IPS DF 6.9 (cell line): ENCODE measurements around the gene CD72.
"Not testable (repeated sequence)": the region's sequence is repeated elsewhere in the genome, so short reads cannot be mapped to it uniquely, and the experiment has no call there.

ENCODE experiments used
- DNase-seq: peaks from one replicate; pipeline ENCODE4 v3.0.0-alpha.2; 2013; ENCODE audit warnings: low read depth, low spot score
- H3K27ac ChIP-seq: one replicate; pipeline ENCODE4 v1.5.1; 2013; ENCODE audit warnings: low read length, control low read depth
- H3K27me3 ChIP-seq: 2 replicates; pipeline ENCODE4 v1.6.1; 2013; ENCODE audit warnings: mild to moderate bottlenecking, low read length; ENCODE audit not compliant: control insufficient read depth, insufficient read depth
- H3K36me3 ChIP-seq: 2 replicates; pipeline ENCODE4 v1.6.1; 2013; ENCODE audit warnings: low read length; ENCODE audit not compliant: control insufficient read depth, insufficient read depth
- H3K4me1 ChIP-seq: 2 replicates; pipeline ENCODE4 v1.6.1; 2013; ENCODE audit warnings: low read length; ENCODE audit not compliant: control insufficient read depth, insufficient read depth
- H3K4me3 ChIP-seq: 2 replicates; pipeline ENCODE4 v1.5.1; 2013; ENCODE audit warnings: mild to moderate bottlenecking, low read length
- H3K9me3 ChIP-seq: 2 replicates; pipeline ENCODE4 v1.6.1; 2013; ENCODE audit warnings: low read length, inconsistent platforms; ENCODE audit not compliant: control insufficient read depth, insufficient read depth
- WGBS: extraction: QIAGEN DNeasy Blood & Tissue Kit; methylation state at CpG from one replicate; pipeline ENCODE4 v1.1.7; 2013; ENCODE audit warnings: mixed read lengths, missing lambda C conversion rate; ENCODE audit not compliant: insufficient read length, insufficient coverage; 5-methylcytosine and 5-hydroxymethylcytosine counted together

Gene CD72

DNA sequence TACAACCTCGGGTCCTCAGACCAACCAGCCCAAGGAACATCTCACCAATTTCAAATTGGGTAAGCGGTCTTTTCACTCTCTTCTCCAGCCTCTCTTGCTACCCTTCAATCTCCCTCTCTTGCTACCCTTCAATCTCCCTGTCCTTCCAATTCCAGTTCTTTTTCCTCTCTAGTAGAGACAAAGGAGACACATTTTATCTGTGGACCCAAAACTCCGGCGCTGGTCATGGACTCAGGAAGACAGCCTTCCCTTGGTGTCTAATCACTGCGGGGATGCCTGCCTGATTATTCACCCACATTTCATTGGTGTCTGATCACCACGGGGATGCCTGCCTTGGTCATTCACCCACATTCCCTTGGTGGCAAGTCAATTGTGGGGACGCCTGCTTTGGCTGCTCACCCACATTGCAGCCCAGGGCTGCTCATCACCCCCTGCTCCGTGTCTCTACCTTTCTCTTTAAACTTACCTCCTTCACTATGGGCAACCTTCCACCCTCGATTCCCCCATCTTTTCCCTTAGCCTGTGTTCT, 19.3 kb upstream of the CD72 start:
- H3K4me3 ChIP-seq, H3K27ac ChIP-seq, H3K4me1 ChIP-seq, DNase-seq, H3K27me3 ChIP-seq, H3K9me3 ChIP-seq, H3K36me3 ChIP-seq: not testable (repeated sequence)
- WGBS = no CpG with 5 or more reads among the region's 9 CpGs

DNA sequence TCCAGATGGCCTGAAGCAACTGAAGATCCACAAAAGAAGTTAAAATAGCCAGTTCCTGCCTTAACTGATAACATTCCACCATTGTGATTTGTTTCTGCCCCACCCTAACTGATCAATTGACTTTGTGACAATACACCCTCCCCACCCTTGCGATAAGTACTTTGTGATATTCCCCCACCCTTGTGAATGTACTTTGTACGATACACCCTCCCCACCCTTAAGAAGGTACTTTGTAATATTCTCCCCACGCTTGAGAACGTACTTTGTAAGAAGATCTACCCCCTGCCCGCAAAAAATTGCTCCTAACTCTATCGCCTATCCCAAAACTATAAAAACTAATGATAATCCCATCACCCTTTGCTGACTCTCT, 18.6 kb upstream of the CD72 start:
- DNase-seq, H3K4me1 ChIP-seq, H3K4me3 ChIP-seq, H3K27ac ChIP-seq, H3K27me3 ChIP-seq, H3K9me3 ChIP-seq, H3K36me3 ChIP-seq: not testable (repeated sequence)
- WGBS = 100% methylated on average over 2 of the region's 6 CpGs

DNA sequence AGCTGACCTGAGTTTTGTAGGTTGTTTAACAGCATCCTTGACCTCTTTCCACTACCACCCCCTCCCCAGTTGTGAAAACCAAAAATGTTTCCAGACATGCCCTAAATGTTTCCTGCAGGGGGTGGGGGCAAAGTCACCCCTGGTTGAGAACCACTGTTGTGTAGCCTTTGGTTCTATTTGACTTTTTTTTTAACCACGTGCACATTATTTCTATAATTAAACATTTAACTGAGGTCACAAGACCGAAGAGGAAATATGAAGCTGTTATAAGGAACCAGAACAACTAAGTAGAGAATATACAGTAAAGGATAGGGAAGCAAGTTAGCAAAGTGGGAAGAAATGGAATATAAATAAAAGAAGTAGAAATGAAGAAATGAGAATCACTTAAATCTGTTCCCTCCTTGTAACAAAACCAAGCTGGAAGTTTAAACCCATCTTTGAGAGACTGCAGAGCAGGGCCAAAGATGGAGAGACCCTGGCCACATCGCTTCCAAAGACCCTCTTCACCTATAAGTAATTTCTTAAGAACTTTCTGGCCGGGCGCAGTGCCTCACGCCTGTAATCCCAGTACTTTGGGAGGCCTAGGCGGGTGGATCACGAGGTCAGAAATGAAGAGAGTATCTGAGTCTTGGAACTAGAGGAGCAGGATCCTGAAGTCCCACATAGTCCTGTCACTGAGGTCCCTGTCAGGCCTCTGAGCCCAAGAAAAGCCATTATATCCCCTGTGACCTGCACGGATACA, 18.1 kb upstream of the CD72 start:
- H3K27ac ChIP-seq = no peak overlapping the region
- no peaks in the 10 kb centered on the region for H3K4me1 ChIP-seq
- no peak for DNase-seq
- H3K4me3 ChIP-seq = no peak overlapping the region
- no peaks in the 10 kb centered on the region for H3K36me3 ChIP-seq
- H3K9me3 ChIP-seq = no peaks in the 10 kb centered on the region
- no CpG with 5 or more reads among the region's 9 CpGs for WGBS
- H3K27me3 ChIP-seq = no peaks in the 10 kb centered on the region

DNA sequence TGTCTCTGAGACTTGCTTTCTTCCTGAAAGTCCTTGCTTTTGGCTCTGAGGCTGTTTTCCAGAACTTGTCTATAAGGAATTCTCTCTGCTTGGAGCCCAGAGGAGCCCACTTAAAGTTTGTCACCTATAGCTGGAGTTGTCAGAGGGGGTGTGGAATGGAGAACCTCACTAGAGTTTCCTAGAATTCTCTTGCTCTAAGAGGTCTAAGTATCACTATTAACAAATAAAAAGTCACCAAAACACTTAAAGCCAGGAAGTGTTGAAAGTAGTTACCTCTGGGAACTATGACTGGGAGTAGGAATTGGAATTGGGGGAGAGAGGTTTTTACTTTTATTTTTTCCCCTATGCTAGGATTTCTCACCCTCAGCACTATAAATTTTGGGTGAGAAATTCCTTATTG, 17.5 kb upstream of the CD72 start:
- H3K4me3 ChIP-seq = no peak overlapping the region
- no peaks in the 10 kb centered on the region for H3K27me3 ChIP-seq
- no peaks in the 10 kb centered on the region for H3K36me3 ChIP-seq
- no peaks in the 10 kb centered on the region for H3K4me1 ChIP-seq
- no peak for DNase-seq
- no peaks in the 10 kb centered on the region for H3K9me3 ChIP-seq
- no peak overlapping the region for H3K27ac ChIP-seq

DNA sequence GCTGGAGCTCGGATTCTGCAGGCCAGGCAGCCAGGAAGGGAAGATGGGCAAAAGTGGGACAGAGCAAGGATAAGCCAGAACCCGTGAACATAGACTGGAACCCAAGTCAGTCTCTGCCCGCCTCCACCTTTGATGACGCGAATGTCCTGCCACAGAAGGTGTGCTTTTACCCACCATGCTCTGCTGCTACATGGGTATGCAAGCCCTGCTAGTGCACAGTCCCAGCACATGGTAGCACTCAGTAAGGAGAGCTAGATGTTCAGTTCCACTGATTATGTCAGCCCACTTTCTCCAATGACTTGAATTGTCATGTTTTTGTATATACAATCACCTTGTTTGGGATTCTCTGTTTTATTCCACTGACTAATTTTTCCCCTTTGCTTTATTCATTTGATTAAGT, 11.4 kb upstream of the CD72 start:
- no peaks in the 10 kb centered on the region for H3K27me3 ChIP-seq
- H3K4me3 ChIP-seq = no peak overlapping the region
- H3K4me1 ChIP-seq = no peaks in the 10 kb centered on the region
- no peaks in the 10 kb centered on the region for H3K9me3 ChIP-seq
- H3K27ac ChIP-seq = no peak overlapping the region
- WGBS = no CpG with 5 or more reads among the region's 5 CpGs
- DNase-seq = no peak
- H3K36me3 ChIP-seq = no peaks in the 10 kb centered on the region

DNA sequence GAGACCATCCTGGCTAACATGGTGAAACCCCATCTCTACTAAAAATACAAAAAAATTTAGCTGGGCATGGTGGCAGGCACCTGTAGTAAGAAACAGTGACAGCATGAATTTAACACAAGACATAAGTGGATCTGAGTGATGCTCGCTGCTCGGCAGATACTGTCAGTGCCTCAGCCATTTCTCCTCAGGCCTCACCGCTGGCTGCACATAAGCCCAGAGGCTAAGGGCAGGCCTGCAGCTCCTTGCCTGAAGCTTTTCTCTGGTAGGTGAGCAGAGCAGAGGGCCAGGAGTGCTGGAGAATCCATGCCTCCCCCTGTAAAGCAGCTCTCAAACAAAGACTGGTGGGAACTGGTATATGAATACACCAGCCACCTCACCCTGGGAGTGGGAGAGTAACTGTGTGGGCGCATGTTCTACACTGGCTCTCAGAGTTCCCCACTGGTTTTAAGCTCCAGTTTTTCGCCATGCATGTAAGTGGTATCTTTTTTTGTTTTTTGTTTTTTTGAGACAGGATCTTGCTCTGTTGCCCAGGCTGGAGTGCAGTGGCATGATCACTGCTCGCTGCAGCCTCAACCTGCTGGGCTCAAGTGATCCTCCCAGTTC, 10.3 kb upstream of the CD72 start:
- H3K4me3 ChIP-seq = no peak overlapping the region
- H3K4me1 ChIP-seq = no peaks in the 10 kb centered on the region
- no peaks in the 10 kb centered on the region for H3K9me3 ChIP-seq
- H3K36me3 ChIP-seq = no peaks in the 10 kb centered on the region
- WGBS = no CpG with 5 or more reads among the region's 6 CpGs
- no peak overlapping the region for H3K27ac ChIP-seq
- no peaks in the 10 kb centered on the region for H3K27me3 ChIP-seq
- DNase-seq = no peak

DNA sequence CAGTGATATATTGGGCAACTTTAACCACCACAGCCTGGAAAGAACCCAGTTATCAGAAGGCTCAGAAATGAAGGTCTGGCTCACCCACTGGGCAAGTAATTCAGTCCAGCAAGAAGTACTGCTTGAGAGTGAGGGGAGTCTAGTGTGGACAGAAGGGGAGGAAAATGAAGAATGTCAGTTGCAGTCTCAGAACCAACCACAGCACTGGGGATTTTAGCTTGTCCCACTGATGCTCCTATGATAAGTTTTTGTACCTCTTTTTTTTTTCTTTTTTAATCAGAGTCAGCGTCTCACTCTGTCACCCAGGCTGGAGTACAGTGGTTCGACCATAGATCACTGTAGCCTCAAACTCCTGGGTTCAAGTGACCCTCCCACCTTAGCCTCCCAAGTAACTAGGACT, 9.4 kb upstream of the CD72 start:
- H3K36me3 ChIP-seq = no peaks in the 10 kb centered on the region
- H3K27ac ChIP-seq = no peak overlapping the region
- H3K4me3 ChIP-seq = no peak overlapping the region
- H3K9me3 ChIP-seq = no peaks in the 10 kb centered on the region
- no peaks in the 10 kb centered on the region for H3K27me3 ChIP-seq
- WGBS = no CpG with 5 or more reads among the region's 2 CpGs
- DNase-seq = no peak
- H3K4me1 ChIP-seq = no peaks in the 10 kb centered on the region

DNA sequence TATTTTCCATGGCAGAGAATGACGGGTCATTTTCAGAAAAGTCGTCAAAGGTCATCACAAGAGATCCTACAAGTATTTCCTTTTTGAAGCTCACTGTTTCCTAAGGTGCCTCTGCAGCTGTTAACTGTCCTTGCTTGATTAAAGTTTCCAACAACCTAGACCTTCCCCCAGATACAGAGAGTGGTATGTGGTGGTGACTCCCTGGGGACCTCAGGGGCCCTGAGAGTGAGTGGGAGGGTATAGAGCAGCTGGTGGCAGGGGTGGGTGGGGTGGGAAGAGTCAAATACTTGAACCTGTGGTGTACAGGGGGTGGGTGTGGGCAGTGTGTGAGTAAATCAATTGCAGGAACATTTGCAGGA, 1.6 kb upstream of the CD72 start:
- WGBS = no CpG with 5 or more reads among the region's 2 CpGs
- no peaks in the 10 kb centered on the region for H3K27me3 ChIP-seq

DNA sequence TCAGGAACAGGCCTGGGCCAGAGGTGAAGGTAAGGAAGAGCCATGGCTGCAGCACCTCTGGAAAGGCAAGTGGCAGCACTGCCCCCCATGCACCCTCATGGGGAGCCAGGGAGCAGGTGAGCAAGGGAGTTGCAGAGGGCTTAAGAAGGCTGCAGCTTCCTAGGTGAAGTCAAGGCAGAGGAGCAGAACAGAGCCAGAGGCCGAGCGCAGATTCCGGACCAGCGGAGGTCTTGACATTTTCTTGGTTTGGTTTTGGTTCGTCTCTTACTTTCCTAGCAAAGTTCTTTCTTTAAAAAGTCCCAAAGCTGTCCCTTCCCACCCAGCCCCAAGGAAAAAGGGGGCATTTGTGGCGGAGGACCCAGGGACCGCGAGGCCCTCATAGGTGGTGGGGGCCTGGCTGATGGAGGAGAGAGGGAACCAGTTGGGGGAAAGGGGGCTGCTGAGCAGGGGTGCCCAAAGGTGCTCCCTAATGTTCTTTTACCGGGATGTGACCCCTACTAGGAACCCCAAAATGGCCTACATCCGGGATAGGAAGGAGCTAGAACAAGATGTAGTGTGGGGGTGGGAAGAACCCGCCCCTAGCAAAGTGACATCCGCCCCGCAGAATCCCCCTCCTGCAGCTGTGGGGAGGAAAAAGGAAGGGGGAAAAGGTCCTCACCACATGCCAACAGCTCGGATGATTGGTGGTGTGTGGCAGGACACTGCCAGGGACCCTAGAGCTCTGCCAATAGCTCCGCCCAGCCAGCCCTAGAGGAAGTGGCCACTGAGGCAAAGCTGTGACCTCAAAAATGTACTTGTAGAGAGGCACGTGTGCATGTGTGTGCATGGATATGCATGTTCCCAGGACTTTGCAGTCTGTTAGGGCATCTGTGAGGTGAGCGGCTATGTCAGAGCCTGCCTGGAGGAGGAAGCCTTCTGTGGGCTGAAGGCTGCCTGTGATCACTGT, 914 bp upstream of the CD72 start:
- Histone ChIP-seq H3K9me3 (no peaks in the 10 kb centered on the region), H3K27ac (no peak overlapping the region), H3K4me3 (no peak overlapping the region), H3K4me1 (no peaks in the 10 kb centered on the region), H3K36me3 (no peaks in the 10 kb centered on the region), H3K27me3 (no peaks in the 10 kb centered on the region)
- no CpG with 5 or more reads among the region's 17 CpGs for WGBS
- no peak for DNase-seq

More for the DNA sequence above, 1.6 kb upstream of the CD72 start:
- Histone ChIP-seq H3K36me3 (no peaks in the 10 kb centered on the region), H3K9me3 (no peaks in the 10 kb centered on the region), H3K4me1 (no peaks in the 10 kb centered on the region), H3K27ac (no peak overlapping the region), H3K4me3 (no peak overlapping the region)
- no peak for DNase-seq

DNA sequence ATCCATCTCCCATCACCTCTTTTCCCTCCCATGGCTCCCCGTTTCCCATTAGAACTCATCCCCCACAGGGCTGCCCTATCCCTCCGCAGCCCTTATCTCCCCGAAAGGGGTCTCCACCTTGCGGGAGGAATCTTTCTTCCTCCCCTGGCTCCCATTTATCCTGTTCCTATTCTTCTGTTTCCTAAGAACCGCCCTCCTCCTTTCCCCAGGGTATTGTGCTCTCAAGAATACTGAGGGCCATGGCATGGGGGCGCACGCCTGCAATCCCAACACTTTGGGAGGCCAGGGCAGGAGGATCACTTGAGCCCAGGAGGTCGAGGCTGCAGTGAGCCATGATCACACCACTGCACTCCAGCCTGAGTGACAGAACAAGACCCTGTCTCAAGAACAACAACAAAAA, 665 bp downstream of the CD72 start:
- Histone ChIP-seq H3K27ac (no peak overlapping the region), H3K4me1 (no peaks in the 10 kb centered on the region), H3K4me3 (peak overlapping the region; percentile 41; the same call in 1 of the 2 replicates), H3K9me3 (no peaks in the 10 kb centered on the region), H3K27me3 (no peaks in the 10 kb centered on the region), H3K36me3 (no peaks in the 10 kb centered on the region)
- WGBS = no CpG with 5 or more reads among the region's 8 CpGs
- DNase-seq = no peak
